GM19238 (cell line): ENCODE results near the gene PPP1CA.
"Not testable (repeated sequence)": the region's sequence is repeated elsewhere in the genome, so short reads cannot be mapped to it uniquely, and the experiment has no call there.

ENCODE experiments used
- DNase-seq: peaks from one replicate; pipeline ENCODE4 v3.0.0; 2011; ENCODE audit warnings: low spot score; ENCODE audit not compliant: insufficient read length

Gene PPP1CA

DNA sequence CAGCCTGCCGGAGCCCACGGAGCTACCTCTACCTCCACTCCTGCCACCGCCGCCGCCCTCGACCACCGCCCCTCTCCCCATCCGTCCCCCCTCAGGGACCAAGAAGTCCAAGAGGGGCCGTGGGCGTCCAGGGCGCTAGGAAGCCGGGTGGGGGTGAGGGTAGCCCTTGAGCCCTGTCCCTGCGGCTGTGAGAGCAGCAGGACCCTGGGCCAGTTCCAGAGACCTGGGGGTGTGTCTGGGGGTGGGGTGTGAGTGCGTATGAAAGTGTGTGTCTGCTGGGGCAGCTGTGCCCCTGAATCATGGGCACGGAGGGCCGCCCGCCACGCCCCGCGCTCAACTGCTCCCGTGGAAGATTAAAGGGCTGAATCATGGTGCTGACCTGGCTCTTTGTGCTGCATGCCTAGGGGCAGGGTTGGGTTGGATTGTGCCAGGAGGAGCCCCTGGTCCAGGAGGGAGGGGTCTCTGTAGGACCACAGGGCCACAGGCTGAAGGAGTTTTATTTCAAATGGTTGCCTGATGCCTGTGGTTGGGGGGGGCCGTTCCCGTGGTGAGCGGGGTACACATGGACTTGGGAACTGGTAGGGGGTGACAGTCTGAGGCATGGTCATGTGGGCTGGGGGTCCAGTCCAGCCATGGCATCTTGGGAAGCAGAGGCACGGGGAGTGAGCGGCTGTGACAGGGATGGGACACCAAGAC is 33.5 kb upstream of the PPP1CA start:
- no peak for DNase-seq

DNA sequence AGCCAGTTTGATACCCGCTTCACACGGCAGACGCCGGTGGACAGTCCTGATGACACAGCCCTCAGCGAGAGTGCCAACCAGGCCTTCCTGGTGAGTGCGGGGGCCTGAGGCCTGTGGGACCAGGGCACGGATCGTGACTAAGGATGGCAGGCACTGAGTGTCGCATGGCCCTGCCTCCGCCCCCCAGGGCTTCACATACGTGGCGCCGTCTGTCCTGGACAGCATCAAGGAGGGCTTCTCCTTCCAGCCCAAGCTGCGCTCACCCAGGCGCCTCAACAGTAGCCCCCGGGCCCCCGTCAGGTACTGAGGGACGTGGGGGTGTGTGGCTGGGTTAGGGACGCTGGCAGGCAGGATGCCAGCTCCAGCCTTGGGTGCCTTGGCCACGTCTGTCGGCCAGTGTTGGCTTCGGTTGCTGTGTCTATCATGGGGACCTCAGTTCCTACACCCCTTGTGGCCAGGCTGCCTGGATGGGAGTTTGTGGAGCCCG is 32.8 kb upstream of the PPP1CA start:
- DNase-seq, result no peak

- no peak for DNase-seq
Observed at GRCh38 chr11:67433536-67434394, 32.1 kb upstream of the PPP1CA start.

- no peak for DNase-seq
Observed at GRCh38 chr11:67432655-67433349, 31.1 kb upstream of the PPP1CA start.

- no peak for DNase-seq
Observed at GRCh38 chr11:67431346-67432249, 29.9 kb upstream of the PPP1CA start.

DNA sequence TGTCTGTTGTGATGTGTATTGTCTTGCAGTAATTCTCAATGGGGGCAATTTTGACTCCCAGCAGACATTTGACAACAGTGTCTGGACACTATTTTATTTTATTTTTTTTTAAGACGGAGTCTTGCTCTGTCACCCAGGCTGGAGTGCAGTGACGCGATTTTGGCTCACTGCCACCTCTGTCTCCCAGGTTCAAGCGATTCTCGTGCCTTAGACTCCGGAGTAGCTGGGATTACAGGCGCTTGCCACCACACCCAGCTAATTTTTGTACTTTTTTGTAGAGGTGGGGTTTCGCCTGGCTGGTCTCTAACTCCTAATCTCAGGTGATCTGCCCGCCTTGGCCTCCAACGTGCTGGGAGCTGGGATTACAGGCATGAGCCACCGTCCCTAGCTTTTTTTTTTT is 28.1 kb upstream of the PPP1CA start:
- no peak for DNase-seq

GRCh38 chr11:67429038-67429668 is 27.5 kb upstream of the PPP1CA start:
- no peak for DNase-seq

GRCh38 chr11:67428052-67429001 is 26.7 kb upstream of the PPP1CA start, which contains the start of gene RPS6KB2:
RPS6KB2 (plus strand) TSS chr11:67428494; CDS start chr11:67428546, 52 bp downstream.
- DNase-seq, result peak; percentile 100

DNA sequence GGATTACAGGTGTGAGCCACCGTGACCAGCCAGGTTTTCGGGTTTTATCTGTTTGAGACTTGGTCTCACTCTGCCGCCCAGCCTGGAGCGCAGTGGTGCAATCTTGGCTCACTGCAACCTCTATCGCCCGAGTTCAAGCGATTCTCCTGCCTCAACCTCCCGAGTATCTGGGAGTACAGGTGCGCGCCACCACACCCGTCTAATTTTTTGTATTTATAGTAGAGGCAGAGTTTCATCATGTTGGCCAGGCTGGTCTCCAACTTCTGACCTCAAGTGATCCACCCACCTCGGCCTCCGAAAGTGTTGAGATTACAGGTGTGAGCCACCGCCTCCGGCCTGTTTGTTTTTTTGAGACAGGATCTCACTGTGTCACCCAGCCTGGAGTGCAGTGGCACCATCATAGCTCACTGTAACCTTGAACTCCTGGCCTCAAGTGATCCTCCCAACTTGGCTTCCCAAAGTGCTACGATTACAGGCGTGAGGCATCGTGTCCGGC is 25.8 kb upstream of the PPP1CA start:
- DNase-seq, result not testable (repeated sequence)

GRCh38 chr11:67423891-67424613 is 22.4 kb upstream of the PPP1CA start:
- no peak for DNase-seq

DNA sequence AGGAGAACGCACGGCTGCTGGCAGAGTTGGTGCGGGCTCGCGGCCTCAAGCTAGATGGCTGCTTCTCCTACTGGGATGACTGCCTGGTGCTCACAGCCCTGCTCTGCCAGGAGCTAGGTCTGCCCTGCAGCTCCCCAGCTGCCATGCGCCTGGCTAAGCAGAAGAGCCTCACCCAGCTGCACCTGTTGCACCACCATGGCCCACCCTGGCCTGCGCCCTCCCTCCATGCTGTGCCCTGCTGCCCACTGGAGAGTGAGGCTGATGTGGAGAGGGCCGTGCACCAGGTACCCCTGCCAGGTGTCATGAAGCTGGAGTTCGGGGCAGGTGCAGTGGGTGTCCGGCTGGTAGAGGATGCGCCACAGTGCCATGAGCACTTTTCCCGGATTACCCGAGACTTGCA is 21.8 kb upstream of the PPP1CA start:
- DNase-seq, result no peak

- no peak for DNase-seq
Observed at GRCh38 chr11:67422891-67423290, 21.2 kb upstream of the PPP1CA start.

- no peak for DNase-seq
Observed at GRCh38 chr11:67421430-67422031, 19.9 kb upstream of the PPP1CA start.

DNA sequence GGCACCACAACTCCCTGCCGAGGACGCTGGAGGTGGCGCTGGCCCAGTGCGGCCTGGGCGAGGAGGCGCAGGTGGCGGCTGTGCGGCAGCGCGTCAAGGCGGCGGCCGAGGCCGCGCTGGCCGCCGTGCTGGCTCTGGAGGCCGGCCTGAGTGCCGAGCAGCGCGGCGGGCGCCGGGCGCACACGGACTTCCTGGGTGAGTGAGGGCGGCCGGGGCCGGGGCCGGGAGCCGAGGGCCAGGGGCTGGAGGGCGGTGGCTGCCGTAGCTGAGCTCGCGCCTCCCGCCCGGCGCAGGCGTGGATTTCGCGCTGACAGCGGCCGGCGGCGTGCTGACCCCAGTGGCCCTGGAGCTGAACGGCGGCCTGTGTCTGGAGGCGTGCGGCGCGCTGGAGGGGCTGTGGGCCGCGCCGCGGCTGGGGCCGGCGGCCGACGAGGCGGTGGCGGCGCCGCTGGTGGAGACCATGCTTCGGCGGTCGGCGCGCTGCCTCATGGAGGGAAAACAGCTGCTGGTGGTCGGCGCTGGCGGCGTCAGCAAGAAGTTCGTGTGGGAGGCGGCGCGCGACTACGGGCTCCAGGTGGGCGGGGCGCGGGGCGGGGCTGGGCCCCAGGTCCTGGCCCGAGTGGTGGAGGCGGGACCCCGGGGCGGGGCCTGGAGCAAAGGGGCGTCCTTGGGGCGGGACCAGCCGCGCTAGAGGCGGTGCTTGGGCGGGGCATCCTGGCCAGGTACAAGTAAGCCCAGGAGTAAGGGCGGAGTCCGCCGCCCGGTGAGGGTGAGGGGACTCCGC is 19.2 kb upstream of the PPP1CA start:
- DNase-seq, result peak; percentile 99

DNA sequence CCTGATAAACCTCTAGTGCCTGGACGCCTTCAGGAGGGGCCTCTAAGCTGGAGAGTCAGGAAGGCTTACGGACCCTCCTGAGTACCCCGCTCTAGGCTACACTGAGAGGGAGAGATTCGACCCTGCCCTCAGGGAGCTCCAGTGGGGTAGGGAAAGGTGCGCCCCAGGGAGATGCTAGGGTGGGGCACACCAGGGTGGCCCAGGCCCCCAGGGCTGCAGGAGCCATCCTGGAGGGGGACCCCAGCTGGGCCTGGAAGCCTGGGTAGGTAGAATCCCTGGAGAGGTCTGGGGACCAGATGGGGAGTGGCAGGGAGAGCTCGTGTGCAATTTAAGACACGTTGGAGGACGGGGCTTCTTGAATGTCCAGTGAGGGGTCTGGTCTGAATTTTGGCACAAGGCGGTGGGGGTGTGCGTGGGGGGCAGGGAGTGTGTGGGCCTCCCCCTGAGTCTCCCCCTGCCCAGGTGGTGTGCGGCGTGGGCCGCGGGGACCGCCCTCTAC is 18.5 kb upstream of the PPP1CA start:
- no peak for DNase-seq

GRCh38 chr11:67419325-67420049 is 17.8 kb upstream of the PPP1CA start:
- DNase-seq, result no peak
